Astrocyte of the hippocampus (primary cell): ENCODE measurements around the gene KIF11.

ENCODE experiments used
- DNase-seq: peaks from one replicate; pipeline ENCODE4 v3.0.0; 2011; ENCODE audit warnings: low read depth, low spot score

The KIF11 gene

DNA sequence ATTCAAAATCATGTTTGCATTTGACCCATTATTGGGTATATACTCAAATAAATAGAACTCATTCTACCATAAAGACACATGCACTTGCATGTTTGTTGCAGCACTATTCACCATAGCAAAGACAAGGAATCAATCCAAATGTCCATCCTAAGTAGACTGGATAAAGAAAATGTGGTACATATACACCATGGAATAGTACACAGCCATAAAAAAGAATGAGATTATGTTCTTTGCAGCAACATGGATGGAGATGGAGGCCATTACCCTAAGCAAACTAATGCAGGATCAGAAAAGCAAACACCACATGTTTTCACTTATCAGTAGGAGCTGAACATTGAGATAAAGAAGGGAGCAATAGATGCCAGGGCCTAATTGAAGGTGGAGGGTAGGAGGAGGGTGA, 84.8 kb downstream of the KIF11 start:
- DNase-seq, result no peak

DNA sequence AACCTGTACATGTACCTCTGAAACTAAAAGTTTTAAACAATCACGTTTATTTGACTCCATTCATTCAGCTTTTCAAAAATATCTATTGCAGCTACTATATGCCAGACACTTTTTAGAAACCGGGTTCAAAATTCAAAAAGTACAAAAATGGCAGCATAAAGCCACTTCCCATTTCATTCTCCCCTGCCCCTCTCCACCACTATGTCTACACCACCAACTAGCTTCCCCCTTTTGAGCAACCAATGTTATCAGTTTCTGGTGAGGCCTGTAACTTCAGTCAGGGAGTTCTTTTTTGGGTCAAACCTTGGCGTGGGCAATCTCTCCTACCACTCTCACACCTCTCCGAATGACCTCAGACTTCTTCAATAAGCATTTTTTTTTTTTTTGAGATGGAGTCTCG, 85.3 kb downstream of the KIF11 start:
- DNase-seq, result no peak

DNA sequence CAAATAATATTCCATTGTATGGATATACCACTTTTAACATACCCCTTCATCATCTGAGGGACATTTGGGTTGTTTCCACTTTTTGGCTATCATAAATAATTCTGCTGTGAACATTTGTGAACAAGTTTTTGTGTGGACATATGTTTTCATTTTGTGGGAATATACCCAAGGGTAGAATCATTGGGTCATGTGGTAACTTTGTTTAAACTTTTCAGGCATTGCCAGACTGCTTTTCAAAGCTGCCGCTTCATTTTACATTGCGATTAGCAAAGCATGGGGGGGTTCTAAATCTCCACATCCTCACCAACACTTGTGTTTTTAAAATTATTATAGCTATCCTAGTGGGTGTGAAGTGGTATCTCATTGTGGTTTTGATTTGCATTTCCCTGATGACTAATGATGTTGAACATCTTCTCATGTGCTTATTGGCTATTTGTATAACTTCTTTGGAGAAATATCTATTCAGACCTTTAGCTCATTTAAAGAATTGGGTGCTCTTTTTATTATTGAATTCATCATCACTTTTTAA, 88.4 kb downstream of the KIF11 start:
- no peak for DNase-seq

DNA sequence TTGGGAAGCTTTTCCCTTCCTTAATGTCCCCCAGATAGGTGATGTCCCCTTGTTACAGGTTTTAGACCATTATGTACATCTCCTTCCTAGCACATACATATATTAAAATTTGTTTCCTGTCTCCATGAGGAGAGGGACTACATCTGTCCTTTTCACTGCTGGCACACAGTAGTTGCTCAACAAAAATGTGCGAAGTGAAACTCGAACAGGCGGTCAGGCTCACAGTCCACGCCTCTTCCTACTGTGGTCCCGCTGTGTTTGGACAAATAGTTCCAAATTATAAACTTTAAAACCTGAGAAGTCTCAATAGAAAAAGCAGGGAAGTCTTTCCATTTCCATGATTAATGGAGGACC, 95.6 kb downstream of the KIF11 start:
- no peak for DNase-seq

DNA sequence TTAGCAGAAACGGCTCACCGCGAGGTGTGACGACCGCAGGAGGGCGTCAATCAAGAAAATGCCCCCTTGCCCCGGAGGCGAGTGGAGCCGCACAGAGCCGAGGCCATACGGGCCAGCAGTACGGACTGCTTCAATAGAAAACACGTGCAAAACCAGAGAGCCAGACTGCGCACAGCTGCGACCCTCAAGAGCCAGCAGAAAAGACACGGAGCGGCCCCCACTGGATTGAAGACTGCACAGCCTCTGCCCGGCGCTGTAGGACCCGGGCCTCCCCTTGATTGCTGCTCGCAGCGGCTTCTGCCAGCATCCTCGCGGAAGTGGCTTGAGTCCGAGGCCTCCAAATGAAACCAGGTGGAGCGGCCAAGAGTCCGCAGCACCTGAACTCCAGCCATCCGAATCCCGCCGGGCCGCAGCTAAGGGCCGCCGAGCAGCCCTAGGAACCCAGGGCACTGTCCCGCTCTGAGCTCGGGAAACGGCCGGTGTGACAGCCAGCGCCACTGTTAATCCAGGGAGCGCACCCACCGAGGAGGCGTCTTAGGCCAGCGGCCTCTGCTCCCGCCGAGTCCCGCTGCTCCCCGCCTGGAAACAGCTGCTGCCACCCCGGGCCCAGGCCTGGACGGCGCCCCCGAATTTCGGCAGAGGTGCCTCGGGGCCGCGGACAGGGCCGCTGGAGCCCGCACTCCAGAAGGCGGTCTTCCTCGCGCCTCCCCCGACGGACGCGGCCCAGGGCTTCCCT, 96.2 kb downstream of the KIF11 start:
- DNase-seq, result peak; percentile 66

DNA sequence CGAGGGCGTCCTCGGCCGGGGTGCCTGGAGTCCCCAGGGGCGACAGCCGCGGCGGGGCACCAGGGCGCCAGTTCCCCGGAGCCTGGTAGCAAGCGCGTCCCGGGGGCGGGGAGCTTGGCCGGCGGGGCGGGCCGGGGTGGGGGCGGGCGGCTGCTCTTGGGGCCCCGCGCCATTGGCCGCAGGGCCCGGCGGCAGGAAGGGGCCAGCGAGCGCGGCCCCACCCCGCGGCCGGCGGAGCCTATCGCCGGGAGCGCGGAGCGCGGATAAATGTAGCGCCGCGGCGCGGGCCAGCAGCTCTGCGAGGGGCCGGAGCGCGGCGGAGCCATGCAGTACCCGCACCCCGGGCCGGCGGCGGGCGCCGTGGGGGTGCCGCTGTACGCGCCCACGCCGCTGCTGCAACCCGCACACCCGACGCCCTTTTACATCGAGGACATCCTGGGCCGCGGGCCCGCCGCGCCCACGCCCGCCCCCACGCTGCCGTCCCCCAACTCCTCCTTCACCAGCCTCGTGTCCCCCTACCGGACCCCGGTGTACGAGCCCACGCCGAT, 96.8 kb downstream of the KIF11 start, which contains the start of gene HHEX:
TSS of gene HHEX (plus strand) at position 293 of the 548 bp plus-strand sequence. CDS start at position 325, 32 bp downstream.
- peak; percentile 85 for DNase-seq

DNA sequence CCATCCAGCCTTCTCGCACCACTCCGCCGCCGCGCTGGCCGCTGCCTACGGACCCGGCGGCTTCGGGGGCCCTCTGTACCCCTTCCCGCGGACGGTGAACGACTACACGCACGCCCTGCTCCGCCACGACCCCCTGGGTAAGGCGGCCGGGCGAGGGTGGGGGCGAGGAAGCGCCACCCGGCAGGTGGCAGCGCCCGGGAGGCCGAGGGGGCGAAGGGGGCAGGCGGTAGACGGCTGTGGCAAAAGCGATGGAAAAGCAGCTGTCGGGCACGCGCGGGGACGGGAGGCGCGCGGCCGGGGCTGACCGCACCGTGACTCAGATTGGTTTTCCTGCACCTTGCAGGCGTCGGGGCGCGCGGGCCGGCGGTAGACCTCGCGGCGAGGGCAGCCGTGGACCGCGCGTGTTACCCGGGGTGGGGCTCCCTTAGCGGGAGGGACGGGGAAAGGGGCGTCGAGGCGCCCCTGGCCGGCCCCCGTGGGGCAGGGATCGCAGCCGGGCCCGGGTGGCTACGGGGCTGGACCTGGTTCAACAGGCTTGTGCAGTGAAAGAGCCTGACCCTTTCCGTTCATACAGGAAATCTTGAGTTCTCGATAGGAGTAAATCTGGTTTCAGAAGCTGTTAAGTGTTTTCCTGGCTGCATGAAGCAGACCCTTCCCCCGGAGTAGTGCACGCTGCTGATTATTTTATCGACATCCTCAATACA, 97.4 kb downstream of the KIF11 start:
- peak; percentile 86 for DNase-seq

DNA sequence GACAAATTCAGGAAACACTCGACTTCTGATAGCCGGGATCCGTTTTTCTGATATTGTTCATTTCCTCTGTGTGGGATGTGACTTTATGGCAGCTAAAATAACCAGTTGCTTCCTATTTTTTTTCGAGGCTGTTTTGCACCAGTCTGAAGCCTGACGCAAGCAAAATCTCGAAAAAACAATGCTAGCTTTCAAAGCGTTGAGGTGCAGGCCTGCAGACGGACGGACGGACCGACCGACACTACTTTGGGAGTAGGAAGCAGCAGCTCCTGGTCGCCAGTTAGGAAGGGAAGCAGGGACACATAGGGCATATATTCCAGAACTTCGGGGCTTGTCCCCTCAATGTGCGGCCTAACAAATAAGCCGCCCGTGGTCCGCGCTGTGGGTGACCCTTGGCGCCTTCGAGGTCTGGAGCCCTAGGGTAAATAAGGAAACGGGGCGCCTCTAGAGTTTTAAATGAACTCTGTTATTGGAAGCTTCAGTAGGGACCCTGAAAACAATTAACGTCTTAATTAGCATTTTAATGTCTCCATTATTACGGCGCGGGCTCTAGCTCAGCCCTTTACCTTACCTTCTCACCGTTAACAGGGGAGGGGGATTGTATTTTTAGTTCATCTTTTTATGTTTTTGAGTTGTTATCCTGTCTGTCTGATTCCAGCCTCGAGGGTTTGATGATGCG, 98.1 kb downstream of the KIF11 start:
- DNase-seq, result no peak

DNA sequence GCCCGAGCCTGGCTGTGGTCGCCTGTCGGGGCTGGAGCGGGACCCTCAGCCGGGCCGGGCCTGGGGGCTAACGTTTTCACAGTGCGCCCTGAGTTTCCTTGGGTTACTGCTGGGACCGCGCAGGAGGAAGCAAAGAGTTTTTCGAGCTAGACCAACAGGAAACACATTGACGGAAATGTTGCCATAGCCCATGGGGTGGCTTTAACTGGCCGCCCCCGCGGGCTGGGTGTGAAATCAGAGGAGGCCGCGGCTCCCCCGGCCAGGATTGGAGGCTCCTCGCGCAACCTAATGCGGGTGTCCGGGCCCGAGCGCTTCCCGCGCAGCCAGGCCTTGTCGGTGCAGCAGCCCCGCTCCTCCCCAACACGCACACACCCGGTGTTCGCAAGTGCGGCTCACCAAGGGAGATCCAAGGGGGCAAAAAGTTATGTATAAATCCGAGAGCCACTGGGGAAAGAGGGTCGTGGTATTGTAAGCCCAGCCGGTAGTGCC, 98.7 kb downstream of the KIF11 start:
- no peak for DNase-seq

DNA sequence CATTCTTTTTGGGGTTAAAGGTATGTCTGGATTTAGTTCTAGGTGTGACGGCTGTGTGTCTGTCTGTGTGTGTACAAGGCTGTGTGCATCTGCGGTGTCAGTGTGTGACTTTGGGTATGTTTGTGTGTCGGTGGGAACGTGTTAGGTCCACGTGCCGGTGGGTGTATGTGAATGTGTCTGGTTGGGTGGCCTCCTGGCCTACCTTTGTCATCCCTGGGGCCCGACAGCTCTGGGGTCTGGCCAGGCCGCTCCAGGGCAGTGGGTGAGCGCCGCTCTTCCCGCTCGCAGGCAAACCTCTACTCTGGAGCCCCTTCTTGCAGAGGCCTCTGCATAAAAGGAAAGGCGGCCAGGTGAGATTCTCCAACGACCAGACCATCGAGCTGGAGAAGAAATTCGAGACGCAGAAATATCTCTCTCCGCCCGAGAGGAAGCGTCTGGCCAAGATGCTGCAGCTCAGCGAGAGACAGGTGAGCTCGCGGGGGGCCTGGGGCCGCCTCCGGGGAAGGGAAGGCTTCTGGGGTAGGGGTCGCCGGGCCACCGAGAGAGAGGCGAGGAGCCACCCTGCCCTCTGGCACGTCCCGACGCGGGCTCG, 99.2 kb downstream of the KIF11 start:
- peak; percentile 11 for DNase-seq

DNA sequence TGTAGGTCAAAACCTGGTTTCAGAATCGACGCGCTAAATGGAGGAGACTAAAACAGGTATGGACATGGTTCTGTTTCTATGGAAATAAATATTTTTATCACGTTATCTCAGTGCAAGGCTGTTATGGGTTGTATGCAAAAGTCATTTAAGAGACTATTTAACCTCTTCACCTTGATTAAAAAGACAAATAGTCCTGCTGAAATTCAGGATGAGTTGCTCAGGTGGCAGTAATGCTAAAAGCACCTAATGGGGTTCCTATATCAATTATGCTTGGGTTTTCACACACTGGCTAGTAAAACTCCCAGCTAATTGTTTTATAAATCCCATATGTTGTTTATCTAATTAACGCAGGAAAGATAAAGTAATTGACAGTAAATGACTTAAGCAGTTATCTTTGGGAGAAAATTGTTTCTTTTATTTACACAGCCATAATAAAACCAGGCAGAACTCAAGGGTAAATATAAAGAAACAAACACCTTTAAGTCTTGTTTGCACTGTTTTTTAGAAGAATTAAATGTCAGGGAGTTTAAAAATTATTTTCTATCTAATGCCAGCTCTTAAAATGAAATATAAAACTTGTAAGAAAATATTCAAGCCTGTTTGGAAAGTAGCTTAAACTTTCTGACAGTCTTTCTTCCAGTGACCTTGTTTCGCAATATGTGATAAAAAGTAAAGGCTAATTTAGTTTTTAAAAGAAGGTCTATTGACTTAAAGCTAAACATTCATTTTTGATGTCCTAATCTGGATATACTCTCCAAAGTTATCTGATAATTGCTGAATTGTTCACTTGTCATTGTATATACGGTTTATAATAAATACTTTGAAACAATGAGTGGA, 100.0 kb downstream of the KIF11 start:
- DNase-seq, result no peak

DNA sequence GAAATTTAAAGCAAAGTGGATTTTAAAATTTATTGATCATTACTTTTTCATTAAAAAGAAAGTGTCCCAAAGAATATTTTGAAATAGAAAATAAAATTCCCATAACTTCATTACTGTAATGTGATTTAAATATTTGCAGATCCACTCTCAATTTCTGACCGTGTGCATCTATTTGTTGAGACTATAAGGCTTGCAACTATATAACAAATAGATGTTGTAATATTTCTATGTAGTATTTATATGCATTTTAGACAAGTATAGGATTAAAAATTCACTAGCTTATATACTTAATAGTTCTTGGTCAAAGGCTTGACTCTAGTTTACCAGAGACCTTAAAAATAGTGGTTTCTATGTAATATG, 100.6 kb downstream of the KIF11 start:
- no peak for DNase-seq

DNA sequence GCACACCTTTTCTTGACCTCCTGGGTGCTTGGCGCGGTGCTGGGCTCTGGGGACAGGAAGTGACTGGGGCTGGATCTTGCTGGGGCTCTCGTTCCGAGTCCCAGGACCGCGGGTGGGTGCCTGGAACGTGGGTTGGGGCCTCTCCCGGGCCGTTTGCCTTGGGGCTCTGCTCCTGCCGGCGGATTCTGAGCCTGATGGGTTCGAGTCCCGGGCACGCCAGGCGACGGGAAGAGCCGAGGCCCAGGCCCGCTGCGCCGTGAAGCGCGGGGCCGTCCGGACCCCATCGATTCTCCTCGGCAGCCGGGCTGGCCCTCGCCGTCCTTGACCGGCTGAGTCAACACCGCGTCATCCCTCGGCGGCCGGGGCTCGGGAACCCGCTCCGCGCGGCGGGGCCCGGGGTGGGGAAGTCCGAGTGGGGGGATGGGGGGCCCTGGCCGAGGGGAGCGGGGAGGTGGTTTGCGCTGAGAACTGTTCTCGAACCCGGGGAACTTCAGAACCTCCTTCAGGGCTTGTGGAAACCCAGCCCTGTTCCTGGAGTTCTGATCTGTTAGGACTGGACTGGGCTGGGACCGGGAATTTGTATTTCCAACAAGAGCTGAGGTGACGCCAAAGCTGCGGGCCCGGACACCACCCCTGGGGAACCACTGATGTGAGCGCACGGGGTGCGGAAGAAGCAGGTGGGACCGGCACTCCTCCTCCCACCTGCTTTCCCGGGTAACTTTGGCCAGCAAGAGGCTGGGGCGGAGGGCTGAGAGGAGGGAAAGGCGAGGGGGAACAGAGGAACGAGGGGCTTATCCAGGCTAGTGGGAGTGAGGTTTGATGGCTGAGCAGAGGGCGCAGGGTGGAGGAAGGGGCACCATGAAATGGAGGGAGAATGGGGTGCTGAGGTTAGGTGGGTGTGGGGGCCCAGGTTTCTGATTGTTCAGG, 103.0 kb downstream of the KIF11 start:
- DNase-seq, result peak; percentile 82

DNA sequence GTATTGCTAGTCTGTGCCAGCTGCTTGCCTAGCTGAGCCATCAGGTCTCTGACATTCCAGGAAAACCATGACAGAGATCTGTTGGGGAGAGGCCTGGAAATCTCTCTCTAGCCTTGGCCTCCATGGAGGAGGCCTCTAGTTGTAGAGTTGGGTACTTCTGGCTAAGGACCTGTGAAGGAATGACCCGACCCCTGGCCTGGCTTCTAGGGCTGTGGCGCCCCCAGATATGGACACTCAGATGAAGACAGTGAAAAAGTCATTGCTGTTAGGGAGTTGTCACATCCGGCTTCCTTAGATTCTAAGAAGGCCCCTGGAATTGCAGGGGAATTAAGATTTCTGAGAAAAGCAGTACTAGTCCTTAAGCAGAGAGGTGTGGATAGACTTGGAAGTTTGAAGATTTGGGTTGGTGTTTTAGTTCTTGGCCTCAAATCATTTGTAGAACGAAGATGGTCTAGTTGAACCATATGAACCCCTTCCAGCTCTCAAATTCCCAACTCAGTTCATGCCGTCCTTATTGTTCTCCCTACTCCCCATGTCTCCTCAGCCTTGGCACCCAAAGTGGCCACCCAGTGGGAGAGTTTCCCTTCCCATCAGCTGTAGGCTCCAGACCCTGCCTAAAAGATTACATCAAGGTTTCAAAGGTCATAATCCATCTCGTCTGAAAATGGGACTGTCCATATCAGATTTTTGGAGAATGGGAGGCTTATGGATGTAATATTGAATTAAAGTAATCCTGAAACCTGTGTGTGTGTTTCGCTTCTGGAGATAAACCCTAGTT, 103.9 kb downstream of the KIF11 start:
- DNase-seq, result no peak

DNA sequence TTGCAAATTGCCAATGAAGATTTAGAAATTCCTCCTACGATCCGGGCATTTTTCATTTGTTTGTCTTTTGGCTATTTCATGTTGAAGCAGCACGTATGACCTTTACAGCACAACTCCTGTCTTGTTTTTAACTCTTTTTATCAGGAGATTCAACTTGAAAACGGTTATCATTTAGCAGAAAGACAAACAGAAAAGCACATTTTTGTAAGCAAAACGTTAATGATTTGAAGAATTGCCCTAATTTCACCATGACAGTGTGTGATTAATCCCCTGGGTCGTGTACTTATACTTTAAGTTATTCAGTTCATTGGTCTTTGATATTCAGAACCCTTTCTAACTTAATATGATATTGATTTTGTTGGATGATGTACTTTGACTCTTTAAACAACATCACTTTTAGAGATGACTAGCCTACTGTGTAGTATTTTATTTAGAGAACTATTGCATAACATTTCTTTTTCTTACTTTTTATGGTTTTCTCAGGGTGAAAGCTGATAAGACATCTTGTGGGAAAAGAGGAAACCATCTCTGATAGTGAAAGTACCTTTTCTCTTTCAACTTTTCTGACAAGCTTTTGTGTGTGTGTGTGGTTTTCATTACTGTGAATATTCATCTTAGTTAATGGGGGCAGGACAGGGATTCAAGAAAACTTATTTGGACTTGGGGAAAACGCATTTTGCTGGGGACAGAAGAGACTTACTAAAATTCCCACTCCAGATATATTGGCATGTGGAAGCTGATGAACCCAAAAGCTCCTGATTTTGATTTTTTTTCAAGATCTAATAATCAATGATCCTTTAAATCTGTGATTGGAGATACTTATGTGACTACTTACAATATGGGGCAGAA, 105.0 kb downstream of the KIF11 start:
- DNase-seq, result no peak

DNA sequence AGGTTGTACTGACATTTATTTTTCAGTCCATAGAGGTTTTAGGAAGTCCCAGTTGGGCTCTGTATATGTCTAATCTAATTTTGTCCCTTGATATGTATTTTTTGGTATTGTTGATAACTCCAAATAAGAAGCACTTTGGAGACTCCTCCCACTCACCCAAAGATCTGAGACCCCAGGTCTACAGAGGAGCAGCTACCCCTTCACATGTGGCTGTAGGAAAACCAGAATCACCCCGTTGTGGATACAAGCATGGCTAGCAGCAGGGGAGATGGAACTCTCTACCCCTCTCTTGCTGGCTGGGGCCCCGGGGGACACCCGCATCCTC, 106.2 kb downstream of the KIF11 start:
- no peak for DNase-seq

DNA sequence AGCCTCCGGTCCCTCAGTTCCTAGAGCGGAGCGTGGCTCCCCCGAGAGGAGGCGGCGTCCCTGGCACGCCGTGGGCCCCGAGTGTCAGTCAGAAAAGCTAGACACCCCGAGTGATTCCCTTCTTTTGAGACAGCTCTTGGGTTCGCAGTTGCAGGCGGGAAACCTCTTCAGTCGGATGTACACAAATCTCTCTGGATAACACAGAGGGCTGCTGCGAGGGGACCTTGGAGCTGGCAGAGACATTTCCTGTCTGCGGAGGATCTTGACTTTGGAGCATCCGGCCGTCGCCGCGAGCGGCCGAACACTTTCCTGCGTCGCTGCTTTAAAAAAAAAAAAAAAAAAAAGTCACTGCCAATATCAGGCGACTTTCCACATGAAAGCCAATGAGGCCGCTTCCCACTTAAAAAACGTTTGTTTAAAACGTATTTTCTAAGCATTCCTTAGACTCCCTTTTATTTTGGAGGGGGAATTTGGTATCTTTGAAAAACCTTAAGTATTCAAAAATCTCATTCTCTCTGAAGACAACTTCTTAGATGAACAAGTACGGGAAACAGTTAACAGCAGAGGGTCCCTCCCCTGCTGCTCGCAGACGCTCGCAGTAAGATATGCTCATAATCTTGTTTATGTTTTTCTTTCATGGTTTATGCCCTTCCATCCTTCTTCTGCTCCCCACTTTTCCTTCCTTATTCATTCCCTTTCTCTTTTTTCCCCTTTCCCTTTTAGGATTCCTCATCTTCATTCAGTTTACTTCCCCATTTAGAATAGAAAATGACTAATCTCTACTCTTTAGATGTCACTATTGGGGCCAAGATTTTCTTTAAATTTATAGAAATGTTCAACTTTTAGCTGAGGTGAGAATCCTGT, 106.8 kb downstream of the KIF11 start:
- DNase-seq, result peak; percentile 54
